ENCODE measurements around the gene SOX6.

DNA sequence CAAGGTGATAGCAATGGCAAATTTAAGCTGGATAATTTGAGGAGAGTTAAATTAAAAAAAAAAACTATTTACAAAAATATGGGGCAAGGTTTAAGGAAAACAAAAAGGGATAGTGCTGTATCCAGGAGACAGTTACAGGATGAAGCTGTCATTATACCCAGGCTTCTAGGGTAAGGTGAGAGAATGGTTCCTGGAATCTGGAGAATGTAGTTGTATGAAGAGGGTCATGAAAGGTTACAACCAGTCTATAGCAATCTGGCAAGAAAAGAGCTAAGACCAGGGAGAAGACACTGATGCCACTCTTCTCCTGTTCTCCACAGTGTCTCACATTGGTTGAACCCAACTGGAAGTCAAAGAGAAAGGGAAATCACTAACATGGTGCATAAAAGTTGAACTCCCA is 144.9 kb downstream of the SOX6 start:
- TF ChIP-seq, protein P1, sequence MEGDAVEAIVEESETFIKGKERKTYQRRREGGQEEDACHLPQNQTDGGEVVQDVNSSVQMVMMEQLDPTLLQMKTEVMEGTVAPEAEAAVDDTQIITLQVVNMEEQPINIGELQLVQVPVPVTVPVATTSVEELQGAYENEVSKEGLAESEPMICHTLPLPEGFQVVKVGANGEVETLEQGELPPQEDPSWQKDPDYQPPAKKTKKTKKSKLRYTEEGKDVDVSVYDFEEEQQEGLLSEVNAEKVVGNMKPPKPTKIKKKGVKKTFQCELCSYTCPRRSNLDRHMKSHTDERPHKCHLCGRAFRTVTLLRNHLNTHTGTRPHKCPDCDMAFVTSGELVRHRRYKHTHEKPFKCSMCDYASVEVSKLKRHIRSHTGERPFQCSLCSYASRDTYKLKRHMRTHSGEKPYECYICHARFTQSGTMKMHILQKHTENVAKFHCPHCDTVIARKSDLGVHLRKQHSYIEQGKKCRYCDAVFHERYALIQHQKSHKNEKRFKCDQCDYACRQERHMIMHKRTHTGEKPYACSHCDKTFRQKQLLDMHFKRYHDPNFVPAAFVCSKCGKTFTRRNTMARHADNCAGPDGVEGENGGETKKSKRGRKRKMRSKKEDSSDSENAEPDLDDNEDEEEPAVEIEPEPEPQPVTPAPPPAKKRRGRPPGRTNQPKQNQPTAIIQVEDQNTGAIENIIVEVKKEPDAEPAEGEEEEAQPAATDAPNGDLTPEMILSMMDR (IDR thresholded peaks at IDR 0.05; ENCODE audit: extremely low read depth in 1 of 2, insufficient read depth in 1 of 2, low read depth in 1 of 2, low read length in 2 of 2): no peak
- TF ChIP-seq POLR2A (IDR thresholded peaks at IDR 0.05; ENCODE audit: low read depth, low read length): no peak
- no peak for TF ChIP-seq EZH2 (IDR thresholded peaks at IDR 0.05; ENCODE audit: borderline replicate concordance, low read depth, low read length, severe bottlenecking)
- TF ChIP-seq JUN (IDR thresholded peaks at IDR 0.05; ENCODE audit: borderline replicate concordance, insufficient read depth, insufficient read length, low read depth): no peak
- TF ChIP-seq POLR2AphosphoS5 (IDR thresholded peaks at IDR 0.05; ENCODE audit: insufficient read depth, low read depth, low read length): no peak
- no peak for TF ChIP-seq FOS (IDR thresholded peaks at IDR 0.05; ENCODE audit: borderline replicate concordance, insufficient read depth, low read length)
